ENCODE results near the gene SERINC3. TPM values are rescaled to one million over a fixed set of nuclear protein-coding genes. Genes with fewer than 3 reads are reported as not detected.

The SERINC3 gene
- total and polyA plus RNA-seq, 2 of the 8 experiments (the other 6 are each of a cell fraction or from before 2014, with no cell fraction given): 47.2 to 66.0 TPM

Small RNAs within 50 kb of the gene (small RNA-seq; reads per million reads assigned to genes)
- gene RPL37AP1 (ENCODE audit: insufficient read depth): not detected

Other genes starting within 250 kb of the SERINC3 start
- 2.0 and 2.1 TPM in 2 replicates for gene FITM2, start 210.9 kb downstream of the SERINC3 start, total RNA-seq (2021; fragmentation: NEBNext Ultra II Directional; extraction: Animal tissue kit (Norgen Biotek cat#: 25700))
- 1.1 and 1.2 TPM in 2 replicates for gene FITM2, start 210.9 kb downstream of the SERINC3 start, polyA plus RNA-seq (2011; rRNA removed)
- gene R3HDML, start 185.0 kb downstream of the SERINC3 start, total RNA-seq (2021; fragmentation: NEBNext Ultra II Directional; extraction: Animal tissue kit (Norgen Biotek cat#: 25700)): not detected in 2 replicates
- gene R3HDML, start 185.0 kb downstream of the SERINC3 start, polyA plus RNA-seq (2011; rRNA removed): 0.06 TPM in 1 of 2 replicates, not detected in the other
- gene HNF4A, start 166.4 kb downstream of the SERINC3 start, total RNA-seq (2021; fragmentation: NEBNext Ultra II Directional; extraction: Animal tissue kit (Norgen Biotek cat#: 25700)): not detected in 2 replicates
- gene HNF4A, start 166.4 kb downstream of the SERINC3 start, polyA plus RNA-seq (2011; rRNA removed): 0.03 TPM in 1 of 2 replicates, not detected in the other
- gene TTPAL, start 46.2 kb downstream of the SERINC3 start, total RNA-seq (2021; fragmentation: NEBNext Ultra II Directional; extraction: Animal tissue kit (Norgen Biotek cat#: 25700)): 14.0 and 14.8 TPM in 2 replicates
- gene TTPAL, start 46.2 kb downstream of the SERINC3 start, polyA plus RNA-seq (2011; rRNA removed): 2.8 and 7.6 TPM in 2 replicates
- 25.4 and 26.7 TPM in 2 replicates for gene PKIG, start 60.5 kb upstream of the SERINC3 start, total RNA-seq (2021; fragmentation: NEBNext Ultra II Directional; extraction: Animal tissue kit (Norgen Biotek cat#: 25700))
- 34.3 and 37.5 TPM in 2 replicates for gene PKIG, start 60.5 kb upstream of the SERINC3 start, polyA plus RNA-seq (2011; rRNA removed)
- 19.5 and 19.9 TPM in 2 replicates for gene ADA, start 129.6 kb upstream of the SERINC3 start, total RNA-seq (2021; fragmentation: NEBNext Ultra II Directional; extraction: Animal tissue kit (Norgen Biotek cat#: 25700))
- gene ADA, start 129.6 kb upstream of the SERINC3 start, polyA plus RNA-seq (2011; rRNA removed): 32.8 and 33.9 TPM in 2 replicates
- gene CCN5, start 193.3 kb upstream of the SERINC3 start, total RNA-seq (2021; fragmentation: NEBNext Ultra II Directional; extraction: Animal tissue kit (Norgen Biotek cat#: 25700)): not detected in 2 replicates
- not detected in 2 replicates for gene CCN5, start 193.3 kb upstream of the SERINC3 start, polyA plus RNA-seq (2011; rRNA removed)
- 0.24 and 0.33 TPM in 2 replicates for gene KCNK15, start 223.8 kb upstream of the SERINC3 start, total RNA-seq (2021; fragmentation: NEBNext Ultra II Directional; extraction: Animal tissue kit (Norgen Biotek cat#: 25700))
- gene KCNK15, start 223.8 kb upstream of the SERINC3 start, polyA plus RNA-seq (2011; rRNA removed): 0.33 and 0.74 TPM in 2 replicates